Mesothelial cell of epicardium (in vitro differentiated cells): ENCODE results near the gene CMTM2. TPM values are rescaled to one million over a fixed set of nuclear protein-coding genes. Genes with fewer than 3 reads are reported as not detected.

Experiments
- DNase-seq, 2 experiments: peaks; one replicate each; pipeline ENCODE4 v3.0.0; 2021; ENCODE audit warnings: low spot score in 2 of 2; ENCODE audit not compliant: unreplicated experiment in 2 of 2
- H3K27ac Mint-ChIP-seq: 2 replicates; pipeline ENCODE4 v1.8.0; 2021; ENCODE audit warnings: mixed read lengths
- H3K27me3 Mint-ChIP-seq: 2 replicates; pipeline ENCODE4 v1.8.0; 2021; ENCODE audit warnings: low read depth, mixed read lengths
- H3K36me3 Mint-ChIP-seq: 2 replicates; pipeline ENCODE4 v1.8.0; 2021; ENCODE audit warnings: mixed read lengths
- H3K4me1 Mint-ChIP-seq: 2 replicates; pipeline ENCODE4 v1.8.0; 2021; ENCODE audit warnings: mixed read lengths
- H3K4me3 Mint-ChIP-seq: 2 replicates; pipeline ENCODE4 v1.8.0; 2021; ENCODE audit warnings: mild to moderate bottlenecking, moderate library complexity, mixed read lengths
- H3K9me3 Mint-ChIP-seq: 2 replicates; pipeline ENCODE4 v1.8.0; 2021; ENCODE audit warnings: mixed read lengths
- total RNA-seq: library from RNA; stranded (reverse); gene quantifications from 3 replicates; pipeline ENCODE4 v1.2.1, GENCODE V29; 2021
- TF ChIP-seq, protein P1 (sequence below): fragments of 200-600 bp; sonication (generic); IDR thresholded peaks from one replicate; pipeline ENCODE4 v1.5.0; 2021; ENCODE audit warnings: antibody characterized with exemption; ENCODE audit not compliant: unreplicated experiment

Gene CMTM2
- total RNA-seq, 1 donor from 2014 or later: 0.51 TPM

DNA sequence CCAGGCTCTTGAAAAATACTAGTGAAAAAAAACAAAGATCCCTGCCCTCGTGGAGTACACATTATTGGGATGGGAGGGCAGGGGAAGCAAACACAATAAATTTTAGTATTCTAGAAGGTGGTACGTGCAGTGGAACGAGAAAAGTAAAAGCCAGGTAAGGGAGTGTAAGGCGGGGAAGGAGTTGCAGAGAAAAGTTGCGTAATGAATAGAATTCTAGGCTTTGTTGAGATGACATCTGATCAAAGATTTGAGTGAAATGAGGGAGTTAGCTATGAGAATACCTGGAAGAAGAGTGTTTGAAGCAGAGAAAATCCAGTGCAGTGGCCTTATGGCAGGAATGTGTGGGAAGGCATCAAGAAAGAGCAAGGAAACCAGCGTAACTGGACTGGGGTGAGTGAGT, 24.8 kb upstream of the CMTM2 start:
- Mint-ChIP-seq H3K4me3 (no peak overlapping the region), H3K27ac (no peak overlapping the region), H3K4me1 (peaks cover 45% of the 10 kb centered on the region), H3K36me3 (peaks cover 6% of the 10 kb centered on the region), H3K27me3 (peaks cover 1% of the 10 kb centered on the region), H3K9me3 (no peaks in the 10 kb centered on the region)
- TF ChIP-seq, protein P1, sequence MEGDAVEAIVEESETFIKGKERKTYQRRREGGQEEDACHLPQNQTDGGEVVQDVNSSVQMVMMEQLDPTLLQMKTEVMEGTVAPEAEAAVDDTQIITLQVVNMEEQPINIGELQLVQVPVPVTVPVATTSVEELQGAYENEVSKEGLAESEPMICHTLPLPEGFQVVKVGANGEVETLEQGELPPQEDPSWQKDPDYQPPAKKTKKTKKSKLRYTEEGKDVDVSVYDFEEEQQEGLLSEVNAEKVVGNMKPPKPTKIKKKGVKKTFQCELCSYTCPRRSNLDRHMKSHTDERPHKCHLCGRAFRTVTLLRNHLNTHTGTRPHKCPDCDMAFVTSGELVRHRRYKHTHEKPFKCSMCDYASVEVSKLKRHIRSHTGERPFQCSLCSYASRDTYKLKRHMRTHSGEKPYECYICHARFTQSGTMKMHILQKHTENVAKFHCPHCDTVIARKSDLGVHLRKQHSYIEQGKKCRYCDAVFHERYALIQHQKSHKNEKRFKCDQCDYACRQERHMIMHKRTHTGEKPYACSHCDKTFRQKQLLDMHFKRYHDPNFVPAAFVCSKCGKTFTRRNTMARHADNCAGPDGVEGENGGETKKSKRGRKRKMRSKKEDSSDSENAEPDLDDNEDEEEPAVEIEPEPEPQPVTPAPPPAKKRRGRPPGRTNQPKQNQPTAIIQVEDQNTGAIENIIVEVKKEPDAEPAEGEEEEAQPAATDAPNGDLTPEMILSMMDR: no peak
- no peak for DNase-seq

DNA sequence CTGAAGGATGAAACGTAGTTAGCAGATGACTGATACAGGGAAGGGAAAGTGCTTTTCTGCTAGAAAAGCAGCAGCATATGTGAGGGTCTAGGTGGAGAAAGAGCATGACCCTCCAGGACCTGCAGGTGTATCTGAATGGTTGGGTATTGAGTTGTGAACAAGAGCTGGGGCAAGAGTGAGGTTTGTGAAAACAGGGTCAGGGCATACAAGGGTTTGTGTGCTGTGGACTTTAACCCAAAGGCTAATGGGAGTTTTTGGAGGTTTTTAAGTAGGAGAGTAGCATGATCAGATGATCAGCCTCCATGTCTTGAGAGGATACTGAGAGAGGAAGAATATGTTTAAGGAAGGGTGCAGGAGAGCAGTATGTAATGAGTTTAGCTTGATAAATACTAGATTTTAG, 19.2 kb upstream of the CMTM2 start:
- H3K27me3 Mint-ChIP-seq: no peaks in the 10 kb centered on the region
- H3K36me3 Mint-ChIP-seq: peaks cover 20% of the 10 kb centered on the region
- no peak overlapping the region for H3K4me3 Mint-ChIP-seq
- no peaks in the 10 kb centered on the region for H3K9me3 Mint-ChIP-seq
- TF ChIP-seq, protein P1: no peak
- H3K4me1 Mint-ChIP-seq: peaks cover 9% of the 10 kb centered on the region
- no peak overlapping the region for H3K27ac Mint-ChIP-seq
- no peak for DNase-seq

DNA sequence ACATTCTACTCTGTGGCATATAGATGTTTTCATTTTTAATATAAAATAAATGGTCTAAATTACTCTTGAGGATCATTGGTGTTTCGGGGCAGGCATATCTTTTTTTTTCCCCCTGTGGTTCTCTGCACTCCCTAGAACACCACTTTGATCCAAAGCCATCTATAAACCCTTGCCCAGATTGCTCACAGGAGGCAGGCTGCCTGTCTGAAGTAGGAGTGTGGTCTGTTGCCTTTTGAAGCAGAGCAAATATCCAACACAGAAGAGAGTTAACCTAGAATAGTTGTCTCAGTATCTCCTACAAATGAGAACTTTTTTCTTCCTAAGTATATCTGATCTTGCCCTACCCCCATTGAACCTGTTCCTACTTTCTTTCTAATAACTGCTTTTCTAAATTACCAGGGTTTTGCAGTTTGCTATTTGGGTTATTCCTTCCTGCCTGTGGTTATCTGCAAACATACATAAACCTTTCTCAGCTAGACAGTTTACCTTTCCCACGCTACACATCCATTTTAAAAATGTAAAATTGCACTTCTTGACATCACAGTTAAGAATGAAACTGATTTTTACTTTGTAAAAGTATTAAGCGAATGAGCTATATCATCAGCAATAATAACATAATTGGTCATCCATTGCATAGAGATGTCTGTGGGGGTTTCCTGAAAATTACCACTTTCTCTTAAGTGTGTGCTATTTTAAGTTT, 17.7 kb upstream of the CMTM2 start:
- Mint-ChIP-seq H3K9me3 (no peaks in the 10 kb centered on the region), H3K27ac (peak overlapping the region; percentile 79), H3K4me1 (peaks cover 4% of the 10 kb centered on the region), H3K4me3 (no peak overlapping the region), H3K36me3 (peaks cover 22% of the 10 kb centered on the region), H3K27me3 (no peaks in the 10 kb centered on the region)
- no peak for DNase-seq
- TF ChIP-seq, protein P1: no peak

DNA sequence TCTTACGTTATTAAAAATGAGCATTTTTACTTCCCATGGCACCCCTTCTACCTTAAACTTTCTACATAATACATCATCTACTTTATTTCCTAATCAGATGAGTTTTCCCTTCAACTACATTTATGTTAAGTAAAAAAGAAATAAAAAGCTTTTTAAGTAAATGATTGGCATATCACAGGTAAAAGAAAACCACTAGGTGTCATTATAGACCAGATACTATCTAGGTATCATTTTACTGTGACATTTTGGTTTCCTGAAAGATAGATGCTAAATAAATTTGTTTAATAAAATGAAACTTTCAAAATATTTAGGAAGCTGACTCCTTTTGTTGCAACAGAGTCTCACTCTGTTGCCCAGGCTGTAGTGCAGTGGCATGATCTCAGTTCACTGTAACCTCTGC, 16.9 kb upstream of the CMTM2 start:
- no peak for DNase-seq
- H3K36me3 Mint-ChIP-seq: peaks cover 29% of the 10 kb centered on the region
- H3K27me3 Mint-ChIP-seq: no peaks in the 10 kb centered on the region
- H3K4me3 Mint-ChIP-seq: no peak overlapping the region
- H3K27ac Mint-ChIP-seq: no peak overlapping the region
- TF ChIP-seq, protein P1: no peak
- no peaks in the 10 kb centered on the region for H3K9me3 Mint-ChIP-seq
- H3K4me1 Mint-ChIP-seq: peaks cover 4% of the 10 kb centered on the region

DNA sequence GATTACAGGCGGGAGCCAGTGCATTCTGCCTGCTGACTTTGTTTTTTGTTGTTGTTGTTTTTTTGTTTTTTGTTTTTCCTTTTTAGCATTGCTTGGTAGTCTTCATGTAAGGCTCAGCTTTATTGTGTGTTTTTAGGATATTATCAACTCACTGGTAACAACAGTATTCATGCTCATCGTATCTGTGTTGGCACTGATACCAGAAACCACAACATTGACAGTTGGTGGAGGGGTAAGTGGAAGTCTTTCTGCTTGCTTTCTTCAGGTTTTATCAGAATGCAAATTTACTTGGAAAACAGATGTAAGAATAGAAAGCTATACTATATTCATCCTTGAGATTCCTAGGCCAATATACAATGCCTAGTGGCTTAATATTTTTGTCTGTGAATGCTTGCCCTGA, 16.3 kb upstream of the CMTM2 start:
- DNase-seq: no peak
- no peaks in the 10 kb centered on the region for H3K9me3 Mint-ChIP-seq
- H3K27ac Mint-ChIP-seq: peak overlapping the region; percentile 62
- TF ChIP-seq, protein P1: no peak
- peaks cover 4% of the 10 kb centered on the region for H3K4me1 Mint-ChIP-seq
- H3K4me3 Mint-ChIP-seq: no peak overlapping the region
- no peaks in the 10 kb centered on the region for H3K27me3 Mint-ChIP-seq
- peaks cover 31% of the 10 kb centered on the region for H3K36me3 Mint-ChIP-seq
